Stimulated activated CD8-positive, alpha-beta memory T cell treated with anti-CD3 and anti-CD28 coated beads, Interleukin-7, amount 100 ng/mL, for 1 hour (primary cell): ENCODE measurements around the gene ANGPTL8.

Source experiments
- DNase-seq, 2 donors: peaks; one replicate each; pipeline ENCODE4 v3.0.0-alpha.2; 2020; ENCODE audit warnings: low read depth in 2 of 2

Gene ANGPTL8

GRCh38 chr19:11261431-11261970 is 22.1 kb downstream of the ANGPTL8 start:
- DNase-seq: no peak

- DNase-seq: no peak
Observed at GRCh38 chr19:11261971-11262839, 22.8 kb downstream of the ANGPTL8 start, which contains the start of gene DOCK6. Gene DOCK6, minus strand, starts transcription at chr19:11262524. Its CDS starts 84 bp downstream, at chr19:11262440.

GRCh38 chr19:11263726-11264125 is 24.3 kb downstream of the ANGPTL8 start:
- DNase-seq: no peak

GRCh38 chr19:11264452-11265176 is 25.2 kb downstream of the ANGPTL8 start:
- DNase-seq: no peak

GRCh38 chr19:11265177-11265784 is 25.9 kb downstream of the ANGPTL8 start:
- no peak for DNase-seq

- DNase-seq: no peak
Observed at GRCh38 chr19:11265785-11266236, 26.4 kb downstream of the ANGPTL8 start.

GRCh38 chr19:11267316-11268085 is 28.1 kb downstream of the ANGPTL8 start:
- DNase-seq: no peak

- DNase-seq: no peak
Observed at GRCh38 chr19:11268783-11269267, 29.4 kb downstream of the ANGPTL8 start.

- no peak for DNase-seq
Observed at GRCh38 chr19:11269408-11269807, 30.0 kb downstream of the ANGPTL8 start.

- no peak for DNase-seq
Observed at GRCh38 chr19:11273296-11273695, 33.9 kb downstream of the ANGPTL8 start.

- DNase-seq: no peak
Observed at GRCh38 chr19:11273989-11274388, 34.6 kb downstream of the ANGPTL8 start.

- DNase-seq: no peak
Observed at GRCh38 chr19:11274533-11275086, 35.2 kb downstream of the ANGPTL8 start.

- DNase-seq: no peak
Observed at GRCh38 chr19:11278670-11279069, 39.3 kb downstream of the ANGPTL8 start.

- no peak for DNase-seq
Observed at GRCh38 chr19:11279505-11280236, 40.3 kb downstream of the ANGPTL8 start.

GRCh38 chr19:11281356-11282049 is 42.1 kb downstream of the ANGPTL8 start:
- DNase-seq: no peak

GRCh38 chr19:11284515-11284914 is 45.1 kb downstream of the ANGPTL8 start:
- no peak for DNase-seq

GRCh38 chr19:11286312-11286974 is 47.0 kb downstream of the ANGPTL8 start:
- no peak for DNase-seq

- no peak for DNase-seq
Observed at GRCh38 chr19:11288349-11288748, 48.9 kb downstream of the ANGPTL8 start.

- no peak for DNase-seq
Observed at GRCh38 chr19:11290256-11290655, 50.8 kb downstream of the ANGPTL8 start.
